Brain microvascular endothelial cell (primary cell): Measurements from ENCODE around the gene PPP4R3B.

Experiments used
- DNase-seq: peaks from one replicate; pipeline ENCODE4 v3.0.0-alpha.2; 2020
- H3K27ac ChIP-seq: fragments of 250-450 bp; sonication (Bioruptor Pico); 2 replicates; pipeline ENCODE4 v1.5.1; 2020; ENCODE audit warnings: mild to moderate bottlenecking, moderate library complexity
- H3K27me3 ChIP-seq: fragments of 250-450 bp; sonication (Bioruptor Pico); replicated peaks from 2 replicates; pipeline ENCODE4 v1.5.1; 2020; ENCODE audit warnings: mild to moderate bottlenecking
- H3K36me3 ChIP-seq: fragments of 250-450 bp; sonication (Bioruptor Pico); replicated peaks from 2 replicates; pipeline ENCODE4 v1.5.1; 2020; ENCODE audit warnings: mild to moderate bottlenecking
- H3K4me3 ChIP-seq: 2 replicates; pipeline ENCODE4 v1.5.1; 2011; ENCODE audit warnings: low read depth, mild to moderate bottlenecking, control low read depth, low read length, moderate library complexity
- CTCF ChIP-seq: IDR thresholded peaks from 2 replicates; pipeline ENCODE4 v1.5.1; 2011; ENCODE audit warnings: low read depth, mild to moderate bottlenecking, moderate library complexity, low read length, control low read depth, inconsistent platforms; ENCODE audit errors: missing control alignments
- in situ Hi-C: cut with HindIII; loops from 2 replicates; pipeline ENCODE4 v1.10.0; 2017; ENCODE audit warnings: low sequenced_read_pairs, low pct_ligation_motif_present

The PPP4R3B gene

GRCh38 chr2:55617175-55618024, at the start of gene PPP4R3B:
Gene PPP4R3B (minus strand): TSS chr2:55617622. CDS start chr2:55617285, 337 bp downstream.
- peak within 1 kb of the TSS; percentile 96 for H3K4me3 ChIP-seq
- TF ChIP-seq CTCF = peak; percentile 57
- peak; percentile 99 for DNase-seq
- peaks cover 2% of the 10 kb centered on the region for H3K36me3 ChIP-seq
- H3K27me3 ChIP-seq = no peaks in the 10 kb centered on the region
- peak within 1 kb of the TSS; percentile 96 for H3K27ac ChIP-seq
- in situ Hi-C loops = no loop called here

GRCh38 chr2:55653255-55653654, 35.8 kb upstream of the PPP4R3B start:
- Histone ChIP-seq H3K36me3 (peaks cover 8% of the 10 kb centered on the region), H3K27me3 (no peaks in the 10 kb centered on the region), H3K4me3 (no peak overlapping the region), H3K27ac (no peak overlapping the region)
- in situ Hi-C loops = no loop called here
- TF ChIP-seq CTCF = no peak
- DNase-seq = no peak

- TF ChIP-seq CTCF = no peak
Observed at GRCh38 chr2:55649211-55649610, 31.8 kb upstream of the PPP4R3B start.

GRCh38 chr2:55636831-55637230, 19.4 kb upstream of the PPP4R3B start:
- in situ Hi-C loops = no loop called here
- no peaks in the 10 kb centered on the region for H3K27me3 ChIP-seq
- H3K27ac ChIP-seq = no peak overlapping the region
- peaks cover 25% of the 10 kb centered on the region for H3K36me3 ChIP-seq
- no peak overlapping the region for H3K4me3 ChIP-seq
- no peak for TF ChIP-seq CTCF
- no peak for DNase-seq

More at GRCh38 chr2:55649211-55649610, 31.8 kb upstream of the PPP4R3B start:
- in situ Hi-C loops = no loop called here
- H3K36me3 ChIP-seq = peaks cover 13% of the 10 kb centered on the region
- H3K27me3 ChIP-seq = no peaks in the 10 kb centered on the region
- DNase-seq = no peak
- H3K27ac ChIP-seq = no peak overlapping the region
- H3K4me3 ChIP-seq = no peak overlapping the region

GRCh38 chr2:55628931-55629330, 11.5 kb upstream of the PPP4R3B start:
- no peak for DNase-seq
- Histone ChIP-seq H3K4me3 (no peak overlapping the region), H3K27me3 (no peaks in the 10 kb centered on the region), H3K36me3 (peaks cover 2% of the 10 kb centered on the region), H3K27ac (no peak overlapping the region)
- TF ChIP-seq CTCF = no peak
- in situ Hi-C loops = no loop called here
